Measurements from ENCODE around the gene ACRBP.
A peak's percentile ranks its signal among the peaks of the same experiment; 100 is the strongest.

Gene ACRBP

GRCh38 chr12:6612652-6613014, 34.6 kb downstream of the ACRBP start:
- no peak for FAIRE-seq
- DNase-seq (ENCODE audit: insufficient read length, low spot score) = no peak
- TF ChIP-seq POLR2AphosphoS5 (IDR thresholded peaks at IDR 0.05; ENCODE audit: low read depth, low read length) (no peak), PAX5 (IDR thresholded peaks at IDR 0.05; ENCODE audit: insufficient read depth, low read length, severe bottlenecking) (no peak), POLR2A (IDR thresholded peaks at IDR 0.05; ENCODE audit: low read depth, low read length) (no peak), TAF1 (IDR thresholded peaks at IDR 0.05; ENCODE audit: low read depth, low read length) (no peak), SPI1 (IDR thresholded peaks at IDR 0.05; ENCODE audit: low read depth, low read length) (no peak), POU2F2 (IDR thresholded peaks at IDR 0.05; ENCODE audit: low read depth, low read length) (no peak)

DNA sequence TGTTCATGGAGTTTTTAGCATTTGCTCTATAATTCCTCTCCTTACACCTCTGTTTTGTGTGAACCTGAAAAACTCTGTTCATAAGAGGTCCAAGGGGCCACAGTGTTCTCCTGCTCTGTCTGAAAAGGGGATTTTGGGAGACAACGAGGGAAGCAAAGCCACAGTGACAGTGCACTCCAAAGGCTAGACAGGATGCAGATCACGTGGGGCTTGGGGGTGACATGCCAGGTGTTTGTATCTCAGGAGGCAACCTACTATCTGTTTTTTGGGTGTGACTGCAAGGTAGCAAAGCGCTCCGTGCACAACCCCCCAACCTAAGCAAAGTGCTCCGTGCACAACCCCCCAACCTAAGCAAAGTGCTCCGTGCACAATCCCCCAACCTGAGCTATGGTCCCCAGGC, 35.0 kb downstream of the ACRBP start:
- no peak for TF ChIP-seq POLR2AphosphoS5 (IDR thresholded peaks at IDR 0.05; ENCODE audit: low read depth, low read length)
- no peak for TF ChIP-seq POU2F2 (IDR thresholded peaks at IDR 0.05; ENCODE audit: low read depth, low read length)
- TF ChIP-seq SPI1 (IDR thresholded peaks at IDR 0.05; ENCODE audit: low read depth, low read length) = no peak
- no peak for TF ChIP-seq PAX5 (IDR thresholded peaks at IDR 0.05; ENCODE audit: insufficient read depth, low read length, severe bottlenecking)
- no peak for TF ChIP-seq TAF1 (IDR thresholded peaks at IDR 0.05; ENCODE audit: low read depth, low read length)
- no peak for TF ChIP-seq POLR2A (IDR thresholded peaks at IDR 0.05; ENCODE audit: low read depth, low read length)
- no peak for DNase-seq (ENCODE audit: insufficient read length, low spot score)
- FAIRE-seq = no peak

DNA sequence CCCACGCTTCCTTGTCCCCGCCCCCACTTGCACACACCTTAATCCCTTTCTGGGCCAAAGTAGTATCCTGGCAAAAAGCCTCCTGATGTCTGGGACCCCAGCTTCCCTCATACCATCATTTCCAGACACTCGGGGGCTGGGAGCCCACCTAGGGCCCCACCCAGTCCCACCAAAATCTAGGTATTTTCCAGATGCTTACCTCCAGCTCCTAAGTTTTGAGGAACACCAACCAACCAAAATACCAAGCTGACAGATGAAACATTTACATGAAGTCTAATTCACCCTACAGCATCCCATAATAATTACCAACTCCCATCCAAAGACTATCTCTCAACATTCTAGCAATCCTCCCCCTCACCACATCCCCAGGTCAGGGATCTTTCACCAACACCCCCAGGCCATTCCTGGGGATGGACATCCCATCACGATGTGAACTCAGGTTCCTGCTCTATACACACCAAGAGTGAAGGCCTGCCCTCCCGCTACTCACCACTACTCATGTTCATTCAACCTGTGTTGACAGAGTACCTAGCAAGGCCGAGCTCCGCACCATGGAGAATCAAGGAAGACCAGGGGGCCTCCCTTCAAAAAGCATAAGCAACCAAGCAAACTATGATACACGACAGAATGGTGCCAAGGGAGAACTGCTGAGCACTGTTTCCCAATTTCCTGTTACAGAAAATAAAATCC, 38.5 kb downstream of the ACRBP start:
- TF ChIP-seq POLR2AphosphoS5 (IDR thresholded peaks at IDR 0.05; ENCODE audit: low read depth, low read length) (no peak), POLR2A (IDR thresholded peaks at IDR 0.05; ENCODE audit: low read depth, low read length) (no peak), SPI1 (IDR thresholded peaks at IDR 0.05; ENCODE audit: low read depth, low read length) (no peak), PAX5 (IDR thresholded peaks at IDR 0.05; ENCODE audit: insufficient read depth, low read length, severe bottlenecking) (no peak), POU2F2 (IDR thresholded peaks at IDR 0.05; ENCODE audit: low read depth, low read length) (no peak), TAF1 (IDR thresholded peaks at IDR 0.05; ENCODE audit: low read depth, low read length) (no peak)
- FAIRE-seq (peak; percentile 54), DNase-seq (ENCODE audit: insufficient read length, low spot score) (no peak)

- TF ChIP-seq PAX5 (IDR thresholded peaks at IDR 0.05; ENCODE audit: insufficient read depth, low read length, severe bottlenecking) = no peak
- peak; percentile 56; the same call in 1 of the 2 replicates for TF ChIP-seq POU2F2 (IDR thresholded peaks at IDR 0.05; ENCODE audit: low read depth, low read length)
- no peak for TF ChIP-seq POLR2AphosphoS5 (IDR thresholded peaks at IDR 0.05; ENCODE audit: low read depth, low read length)
- TF ChIP-seq POLR2A (IDR thresholded peaks at IDR 0.05; ENCODE audit: low read depth, low read length) = no peak
- DNase-seq (ENCODE audit: insufficient read length, low spot score) = no peak
- FAIRE-seq = peak; percentile 92
These were observed 39.3 kb downstream of the ACRBP start for GRCh38 chr12:6607751-6608591.

- FAIRE-seq = peak; percentile 80
- no peak for DNase-seq (ENCODE audit: insufficient read length, low spot score)
- TF ChIP-seq PAX5 (IDR thresholded peaks at IDR 0.05; ENCODE audit: insufficient read depth, low read length, severe bottlenecking) = no peak
- TF ChIP-seq POLR2A (IDR thresholded peaks at IDR 0.05; ENCODE audit: low read depth, low read length) = no peak
- TF ChIP-seq POU2F2 (IDR thresholded peaks at IDR 0.05; ENCODE audit: low read depth, low read length) = no peak
- no peak for TF ChIP-seq TAF1 (IDR thresholded peaks at IDR 0.05; ENCODE audit: low read depth, low read length)
- no peak for TF ChIP-seq POLR2AphosphoS5 (IDR thresholded peaks at IDR 0.05; ENCODE audit: low read depth, low read length)
- TF ChIP-seq SPI1 (IDR thresholded peaks at IDR 0.05; ENCODE audit: low read depth, low read length) = no peak
These were observed 40.7 kb downstream of the ACRBP start for GRCh38 chr12:6606331-6607131.

GRCh38 chr12:6605421-6606330, 41.6 kb downstream of the ACRBP start:
- FAIRE-seq = peak; percentile 84
- TF ChIP-seq POLR2A (IDR thresholded peaks at IDR 0.05; ENCODE audit: low read depth, low read length) = no peak; the same call in 1 of the 2 replicates
- no peak for TF ChIP-seq SPI1 (IDR thresholded peaks at IDR 0.05; ENCODE audit: low read depth, low read length)
- TF ChIP-seq TAF1 (IDR thresholded peaks at IDR 0.05; ENCODE audit: low read depth, low read length) = no peak
- no peak for TF ChIP-seq POLR2AphosphoS5 (IDR thresholded peaks at IDR 0.05; ENCODE audit: low read depth, low read length)
- no peak for TF ChIP-seq POU2F2 (IDR thresholded peaks at IDR 0.05; ENCODE audit: low read depth, low read length)
- TF ChIP-seq PAX5 (IDR thresholded peaks at IDR 0.05; ENCODE audit: insufficient read depth, low read length, severe bottlenecking) = no peak
- DNase-seq (ENCODE audit: insufficient read length, low spot score) = no peak

DNA sequence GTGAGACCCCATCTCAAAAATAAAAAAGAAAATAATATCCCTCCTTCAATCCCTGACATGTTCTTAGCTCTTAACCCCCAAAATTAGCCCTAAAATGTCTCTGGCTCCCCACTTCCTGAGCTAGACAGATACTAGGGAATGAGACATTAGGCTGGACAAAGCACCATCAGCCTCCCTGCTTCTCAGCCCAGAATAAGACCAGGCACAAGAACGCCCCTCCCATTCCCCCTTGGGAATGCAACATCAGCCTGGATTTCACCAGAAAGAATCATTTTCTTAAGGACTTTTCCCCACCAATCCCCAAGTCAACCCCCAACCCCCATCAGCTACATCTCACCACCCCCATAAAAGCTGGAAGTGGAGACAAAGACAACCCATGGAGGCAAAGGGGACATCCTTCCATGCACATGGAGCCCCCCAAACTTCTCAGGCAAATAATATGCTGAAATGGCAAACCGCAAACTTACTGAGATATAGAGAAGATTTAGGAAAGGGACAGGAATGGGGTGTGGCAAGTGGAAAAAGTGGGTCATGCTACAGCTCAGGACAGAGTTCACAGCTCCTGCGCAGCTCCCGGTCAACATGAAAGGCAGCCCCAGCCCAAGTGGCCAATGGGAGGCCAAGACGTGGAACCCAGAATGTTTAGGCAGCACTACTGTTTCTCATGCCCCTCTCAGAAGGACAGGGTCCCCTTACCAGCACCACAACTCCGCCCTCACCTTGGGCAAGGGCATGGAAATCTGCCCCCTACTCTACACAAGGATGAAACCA, 42.8 kb downstream of the ACRBP start:
- TF ChIP-seq POU2F2 (IDR thresholded peaks at IDR 0.05; ENCODE audit: low read depth, low read length) (no peak), SPI1 (IDR thresholded peaks at IDR 0.05; ENCODE audit: low read depth, low read length) (no peak), TAF1 (IDR thresholded peaks at IDR 0.05; ENCODE audit: low read depth, low read length) (no peak), PAX5 (IDR thresholded peaks at IDR 0.05; ENCODE audit: insufficient read depth, low read length, severe bottlenecking) (no peak)
- FAIRE-seq (peak; percentile 23), DNase-seq (ENCODE audit: insufficient read length, low spot score) (no peak)

DNA sequence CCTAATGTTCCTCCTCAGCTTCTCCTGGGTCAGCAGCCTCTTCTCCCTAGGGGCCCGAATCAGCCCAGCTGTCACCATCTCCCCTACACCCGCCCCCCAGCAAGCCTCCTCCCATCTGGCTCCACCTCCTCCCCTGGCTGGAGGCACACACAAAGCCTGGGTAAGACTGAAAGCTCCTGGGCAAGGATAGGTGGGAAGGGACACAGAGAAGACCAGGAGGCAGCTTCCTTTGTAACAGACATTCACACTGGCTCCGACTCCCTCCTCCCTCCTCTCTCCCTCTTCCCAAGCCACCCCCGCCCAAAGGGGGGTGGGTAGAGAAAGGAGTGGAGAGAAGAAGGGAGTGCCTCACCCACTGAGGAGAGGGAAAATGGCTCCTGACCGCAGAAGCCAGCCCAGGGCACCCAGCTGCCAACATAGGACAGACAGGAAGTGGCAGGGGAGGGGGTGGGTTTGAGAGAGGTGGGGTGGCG, 44.1 kb downstream of the ACRBP start:
- DNase-seq (ENCODE audit: insufficient read length, low spot score) (no peak), FAIRE-seq (peak; percentile 13)

More for the DNA sequence above, 44.1 kb downstream of the ACRBP start:
- no peak for TF ChIP-seq TAF1 (IDR thresholded peaks at IDR 0.05; ENCODE audit: low read depth, low read length)
